Globus pallidus (tissue), 1 donor: Measurements from ENCODE around the gene KATNB1.
"Not testable (repeated sequence)": the region's sequence is repeated elsewhere in the genome, so short reads cannot be mapped to it uniquely, and the experiment has no call there.

ENCODE experiments used
- DNase-seq: peaks from one replicate; pipeline ENCODE4 v3.0.0-alpha.2; 2015; ENCODE audit warnings: low spot score

Gene KATNB1

GRCh38 chr16:57794849-57795430 is 59.4 kb downstream of the KATNB1 start:
- no peak for DNase-seq

GRCh38 chr16:57795431-57795878 is 59.9 kb downstream of the KATNB1 start:
- DNase-seq, result no peak

DNA sequence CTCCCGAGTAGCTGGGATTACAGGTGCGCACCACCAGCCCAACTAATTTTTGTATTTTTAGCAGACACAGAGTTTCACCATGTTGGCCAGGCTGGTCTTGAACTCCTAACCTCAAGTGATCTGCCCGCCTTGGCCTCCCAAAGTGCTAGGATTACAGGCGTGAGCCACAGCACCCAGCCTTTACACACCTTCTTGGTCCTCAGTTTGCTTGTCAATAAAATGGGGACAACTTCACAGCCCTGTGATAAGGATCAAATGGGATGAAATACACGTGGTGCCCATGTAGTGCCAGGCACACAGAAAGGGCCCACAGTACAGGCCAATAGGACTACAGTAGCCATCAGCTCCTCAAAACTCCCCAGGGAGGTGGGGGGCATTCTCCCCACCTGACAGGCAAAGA is 60.4 kb downstream of the KATNB1 start:
- not testable (repeated sequence) for DNase-seq

DNA sequence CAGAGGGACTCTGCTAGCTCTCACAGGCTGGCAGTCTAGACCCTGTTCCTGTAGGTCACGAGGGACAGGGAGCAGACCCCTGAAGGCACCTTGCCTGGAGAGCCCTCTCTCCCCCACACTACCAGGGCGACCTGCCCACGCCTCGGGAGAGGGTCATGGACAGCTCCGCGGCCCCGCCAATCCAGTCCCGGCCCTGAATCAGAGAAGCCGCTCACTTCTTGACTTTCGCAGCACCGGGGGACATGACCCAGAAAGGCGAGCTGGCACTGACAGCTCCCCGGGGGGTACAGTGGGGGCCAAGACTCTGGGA is 61.6 kb downstream of the KATNB1 start:
- no peak for DNase-seq

GRCh38 chr16:57797526-57798266 is 62.1 kb downstream of the KATNB1 start:
- DNase-seq, result no peak

DNA sequence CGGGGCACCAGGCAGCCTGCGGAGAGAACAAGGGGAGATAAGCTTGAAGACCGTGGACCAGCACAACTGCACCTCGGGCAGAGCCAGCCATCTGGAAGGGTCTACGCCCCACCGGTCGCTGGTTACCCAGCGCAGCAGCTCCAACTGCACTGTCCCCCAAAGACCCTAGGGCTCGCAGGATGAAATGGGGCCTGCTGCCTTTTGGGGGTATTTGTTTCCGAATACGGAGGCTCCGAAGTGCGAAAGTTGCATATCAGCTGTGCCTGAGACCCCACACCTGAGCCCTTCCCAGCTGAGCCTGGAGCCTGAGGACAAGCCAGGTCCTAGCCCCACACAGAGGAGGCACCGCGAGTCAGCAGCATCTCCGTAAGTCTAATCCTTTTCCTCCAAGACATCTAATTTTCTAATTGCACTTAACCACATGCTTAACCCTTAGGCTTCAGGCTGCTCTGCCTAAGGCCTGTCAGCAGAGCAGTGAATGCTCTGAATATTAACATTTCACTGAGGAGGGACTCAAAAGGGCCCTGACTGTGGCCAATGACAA is 62.8 kb downstream of the KATNB1 start:
- DNase-seq, result no peak

DNA sequence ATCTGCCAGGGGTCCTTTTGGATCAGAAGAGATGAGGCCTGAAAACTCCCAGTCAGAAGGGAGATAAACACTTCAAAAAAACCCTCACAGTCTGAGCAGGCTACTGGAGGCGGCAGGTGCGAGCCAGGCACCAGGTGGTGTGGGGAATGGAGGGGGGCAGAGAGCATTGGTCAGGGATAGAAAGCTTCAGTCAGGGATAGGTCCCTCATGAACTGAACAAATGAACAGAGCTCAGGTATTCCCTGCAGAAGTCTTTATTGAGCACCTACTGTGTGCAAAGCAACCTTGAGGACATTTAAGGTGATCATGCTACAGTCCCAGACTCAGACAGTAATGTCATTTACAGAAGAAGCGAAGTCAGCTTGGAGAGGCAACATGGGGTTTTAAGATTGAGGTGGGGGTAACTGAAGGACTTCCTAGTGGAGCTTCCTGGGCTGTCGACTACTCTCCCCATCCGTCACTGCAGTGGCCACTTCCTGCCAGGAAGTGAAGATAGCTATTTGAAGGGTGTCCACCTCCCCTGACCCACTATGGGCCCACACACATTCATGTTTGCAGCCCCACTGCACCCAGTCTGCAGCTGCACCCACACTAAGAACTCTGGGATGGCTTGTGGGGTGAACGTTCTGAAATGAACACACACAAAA is 63.5 kb downstream of the KATNB1 start:
- DNase-seq, result no peak

DNA sequence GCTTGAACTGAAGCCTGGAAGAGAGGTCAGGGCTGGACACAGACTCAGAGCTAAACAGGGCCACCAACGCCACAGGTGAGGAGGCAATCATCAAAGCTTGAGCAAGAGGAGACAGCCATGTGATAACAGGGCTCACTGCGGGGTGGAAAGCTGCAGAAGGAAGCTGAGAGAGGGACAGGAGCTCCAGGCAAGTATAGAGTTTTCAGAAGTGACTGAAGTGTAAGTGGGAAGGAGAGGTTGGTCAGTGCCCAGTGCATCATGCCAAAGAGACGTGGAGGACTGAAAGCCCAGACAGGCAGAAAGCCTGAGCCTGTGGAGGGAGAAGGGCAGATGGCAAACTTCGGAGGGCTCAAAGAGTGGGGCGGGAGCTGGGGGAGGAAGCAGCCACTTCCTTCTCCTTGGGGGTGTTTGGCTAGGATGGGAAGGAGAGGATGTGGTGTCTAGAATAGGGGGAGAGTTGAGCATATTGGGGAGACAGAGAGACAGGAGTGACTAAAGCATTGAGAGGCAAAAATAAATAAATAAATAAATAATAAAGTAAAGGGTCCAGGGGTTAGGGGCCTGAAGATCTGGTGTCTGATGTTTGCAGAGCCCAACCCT is 64.1 kb downstream of the KATNB1 start:
- no peak for DNase-seq

DNA sequence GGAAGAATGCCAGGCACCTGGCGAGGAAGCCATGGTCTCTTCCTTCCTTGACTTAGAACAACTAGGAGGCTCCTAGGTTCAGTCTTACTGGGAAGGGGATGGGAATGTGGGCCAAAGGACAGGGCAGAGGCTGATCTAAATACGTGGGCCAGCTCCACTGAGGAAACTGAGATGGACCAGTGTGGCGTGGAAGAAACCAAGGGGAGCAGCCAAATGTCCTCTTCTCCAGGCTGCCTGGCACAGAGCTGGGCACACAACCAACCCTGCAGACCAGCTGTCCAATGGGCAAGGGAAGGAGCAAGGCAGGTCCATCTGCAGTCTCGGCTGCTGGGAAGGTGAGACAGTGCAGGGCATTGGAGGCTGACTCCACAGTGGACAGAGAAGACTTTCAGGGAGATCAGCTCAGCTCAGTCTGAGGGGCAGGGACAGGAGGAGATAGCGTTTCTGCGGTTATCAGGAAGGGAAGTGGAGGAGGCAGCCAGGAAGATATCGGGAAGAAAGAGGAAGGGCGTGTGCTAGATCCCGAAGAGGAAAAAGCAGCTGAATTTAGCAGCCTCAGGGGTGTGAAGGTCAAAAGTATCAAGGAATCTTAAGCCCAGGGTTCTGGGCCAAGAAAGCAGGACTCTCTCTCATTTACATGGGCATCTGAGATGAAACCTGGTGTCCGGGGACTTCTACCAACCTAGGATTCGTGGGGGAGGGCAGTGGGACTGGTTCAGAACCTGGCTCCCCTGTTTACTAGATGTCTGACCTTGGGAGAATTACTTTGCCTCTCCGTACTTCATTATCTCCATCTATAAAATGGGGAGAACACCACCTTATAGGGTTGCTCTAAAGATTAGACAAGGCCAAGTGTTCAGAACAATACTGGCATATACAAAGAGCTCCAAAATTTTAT is 64.9 kb downstream of the KATNB1 start:
- DNase-seq, result no peak

GRCh38 chr16:57801098-57801808 is 65.7 kb downstream of the KATNB1 start:
- DNase-seq, result no peak

- no peak for DNase-seq
These were observed 66.3 kb downstream of the KATNB1 start for GRCh38 chr16:57801809-57802340.

DNA sequence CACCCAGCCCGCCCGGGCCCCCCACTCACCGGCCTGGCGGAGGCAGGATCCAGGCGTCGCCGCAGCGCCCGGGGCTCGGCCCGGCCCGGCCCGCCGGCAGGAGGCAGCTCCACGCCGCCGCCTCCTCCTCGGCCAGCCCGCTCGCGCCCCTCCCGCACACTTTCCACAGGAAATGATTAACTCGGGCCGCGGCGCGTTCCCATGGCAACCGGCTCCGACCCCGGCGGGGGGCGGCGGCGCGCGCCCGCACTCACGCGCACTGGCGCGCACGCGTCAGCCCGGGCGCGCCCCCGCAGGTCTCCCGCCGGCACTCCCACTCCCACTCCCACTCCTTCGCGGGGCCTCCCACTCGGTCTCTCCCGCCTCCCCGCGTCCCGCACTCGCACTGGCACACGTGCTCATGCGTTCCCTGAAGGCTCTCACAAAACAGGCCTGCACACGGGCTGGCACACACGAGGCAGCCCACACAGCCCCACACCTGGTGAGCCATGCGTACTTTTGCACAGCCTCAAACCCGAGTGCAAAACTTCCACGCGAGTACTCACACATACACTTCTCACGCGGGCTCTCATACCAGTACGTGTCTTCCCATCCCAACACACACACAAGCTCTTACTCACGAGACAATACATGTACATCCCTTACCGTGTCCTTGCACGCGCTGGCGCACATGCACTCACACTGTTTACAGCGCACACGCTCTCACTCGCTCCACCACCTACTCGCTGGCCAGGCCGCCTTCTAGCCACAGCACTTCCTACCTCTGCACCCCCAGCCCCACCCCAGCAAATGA is 67.0 kb downstream of the KATNB1 start, which contains the start of gene KIFC3:
KIFC3 (minus strand) TSS at position 151 of the 793 bp plus-strand sequence. CDS start 4,248 bp downstream, outside the sequence.
- peak; percentile 88 for DNase-seq

DNA sequence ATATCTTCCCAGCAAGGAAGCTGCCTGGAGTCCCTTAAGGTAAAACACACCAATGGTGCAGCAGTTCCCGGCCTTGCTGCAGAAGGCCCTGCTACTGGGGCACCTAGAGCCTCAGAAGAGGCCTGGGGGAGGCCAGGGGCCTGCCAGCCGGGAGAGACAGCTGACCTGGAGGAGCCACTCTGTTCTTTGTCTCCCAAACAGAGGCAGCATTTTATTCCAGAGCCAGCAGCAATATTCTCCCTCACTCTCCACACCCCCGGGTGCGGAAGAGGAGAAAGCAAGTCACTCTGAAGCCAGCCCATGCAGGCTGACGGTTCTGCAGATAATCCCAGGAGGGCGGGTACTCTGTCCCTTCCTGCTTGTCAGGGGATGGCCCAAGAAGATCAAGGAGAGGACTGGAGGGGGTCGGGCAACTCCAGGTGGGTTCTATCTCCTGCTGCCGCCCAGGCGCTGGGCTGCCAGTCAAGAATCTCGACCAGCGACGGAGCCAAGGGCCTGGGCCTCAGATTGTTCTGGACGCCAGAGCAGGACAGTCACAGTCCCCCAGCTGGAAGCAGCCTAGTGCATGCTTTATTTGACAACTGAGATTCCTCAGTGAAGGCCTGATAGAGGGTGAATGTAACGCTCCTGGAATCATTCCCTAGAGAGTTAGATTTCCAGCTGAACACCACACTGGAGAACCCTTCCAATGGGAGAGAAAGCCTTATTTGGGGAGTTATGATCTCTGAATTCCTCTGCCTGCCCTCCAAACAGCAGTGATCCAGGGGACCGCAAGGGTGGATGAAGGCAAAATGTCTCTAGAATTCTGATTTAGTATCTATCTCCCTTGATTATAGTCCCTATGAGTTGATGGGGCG is 67.8 kb downstream of the KATNB1 start:
- DNase-seq, result peak; percentile 94

DNA sequence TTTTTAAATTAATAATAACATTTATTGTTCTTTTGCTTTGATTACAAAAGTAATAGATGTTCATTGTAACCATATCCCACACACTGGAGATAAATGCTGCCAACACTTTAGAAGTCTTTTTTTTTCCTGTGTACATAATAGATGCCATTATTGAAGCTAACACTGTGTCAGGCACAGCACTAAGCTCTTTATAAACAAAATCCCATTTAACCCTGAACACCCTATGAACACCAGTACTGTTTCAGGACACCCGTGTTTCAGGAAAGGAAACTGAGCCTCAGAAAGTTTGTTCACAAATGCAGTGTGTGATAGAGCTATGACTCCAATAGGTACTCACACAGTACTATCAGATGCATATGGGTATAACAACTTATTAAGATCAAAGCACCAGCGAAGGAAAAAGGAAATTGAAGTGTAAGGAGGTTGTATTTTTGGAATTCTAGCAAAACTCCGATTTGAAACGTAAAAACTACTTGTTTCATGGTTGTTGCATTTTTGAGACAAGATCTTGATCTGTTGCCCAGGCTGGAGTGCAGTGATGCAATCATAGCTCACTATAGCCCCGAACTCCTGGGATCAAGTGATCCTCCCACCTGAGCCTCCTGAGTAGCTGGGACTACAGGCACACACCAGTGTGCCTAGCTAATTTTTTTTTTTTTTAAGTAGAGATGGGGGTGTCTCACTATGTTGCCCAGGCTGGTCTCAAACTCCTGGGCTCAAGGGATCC is 68.7 kb downstream of the KATNB1 start:
- peak; percentile 63 for DNase-seq

DNA sequence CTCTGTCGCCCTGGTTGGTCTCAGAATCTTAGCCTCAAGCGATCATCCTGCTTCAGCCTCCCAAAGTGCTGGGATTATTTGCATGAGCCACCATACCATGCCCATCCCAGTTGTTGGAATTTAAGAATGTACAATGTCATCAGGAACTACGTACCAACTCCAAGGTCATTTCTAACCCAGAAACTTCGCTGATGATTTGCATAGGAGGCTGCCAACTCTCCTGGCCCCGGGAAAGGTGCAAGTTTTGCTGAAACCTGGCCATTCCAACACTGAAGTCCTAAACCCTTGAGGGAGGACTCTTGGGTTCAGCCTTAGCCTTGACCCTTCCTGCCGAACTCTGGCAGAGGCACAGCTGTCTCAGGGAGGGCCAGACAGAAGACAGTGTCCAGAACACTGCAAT is 69.6 kb downstream of the KATNB1 start:
- no peak for DNase-seq
